ENCODE data around the gene AGAP1.

Gene AGAP1

DNA sequence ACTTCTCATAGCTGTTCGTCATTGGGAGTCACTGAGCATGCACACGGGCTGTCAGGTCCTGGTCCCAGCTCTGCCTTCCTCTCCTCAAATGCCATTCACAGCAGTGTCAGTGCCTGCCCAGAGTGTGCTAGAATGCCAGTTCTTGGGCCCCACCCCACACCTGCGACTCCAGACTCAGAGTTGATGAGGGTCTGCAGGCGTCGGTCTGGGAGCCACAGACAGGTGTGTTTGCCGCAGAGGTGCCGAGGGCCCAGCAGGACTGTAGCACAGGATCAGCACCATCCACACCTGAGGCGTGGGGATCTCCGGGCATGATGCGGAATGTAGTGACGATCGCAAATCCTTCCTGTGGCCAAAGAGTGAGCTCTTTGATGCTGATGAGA lies 56.5 kb downstream of the AGAP1 start:
- no peak for DNase-seq (ENCODE audit: low read depth)

DNA sequence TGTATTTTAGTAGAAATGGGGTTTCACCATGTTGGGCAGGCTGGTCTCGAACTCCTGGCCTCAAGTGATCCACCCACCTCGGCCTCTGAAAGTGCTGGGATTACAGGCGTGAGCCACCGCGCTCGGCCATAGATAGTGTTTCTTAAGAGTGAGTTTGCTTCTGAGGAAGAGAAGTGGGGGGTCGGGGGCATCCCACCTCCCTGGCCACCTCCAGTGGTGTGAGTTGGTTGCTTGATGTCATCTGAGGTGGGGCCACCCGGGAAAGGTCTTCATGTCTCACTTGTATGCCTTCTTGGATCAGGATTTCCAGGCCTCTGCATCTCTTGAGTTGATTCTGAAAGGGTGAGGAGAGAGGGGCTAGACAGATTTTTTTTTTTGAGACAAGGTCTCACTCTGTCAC lies 57.1 kb downstream of the AGAP1 start:
- DNase-seq (ENCODE audit: low read depth) = no peak

DNA sequence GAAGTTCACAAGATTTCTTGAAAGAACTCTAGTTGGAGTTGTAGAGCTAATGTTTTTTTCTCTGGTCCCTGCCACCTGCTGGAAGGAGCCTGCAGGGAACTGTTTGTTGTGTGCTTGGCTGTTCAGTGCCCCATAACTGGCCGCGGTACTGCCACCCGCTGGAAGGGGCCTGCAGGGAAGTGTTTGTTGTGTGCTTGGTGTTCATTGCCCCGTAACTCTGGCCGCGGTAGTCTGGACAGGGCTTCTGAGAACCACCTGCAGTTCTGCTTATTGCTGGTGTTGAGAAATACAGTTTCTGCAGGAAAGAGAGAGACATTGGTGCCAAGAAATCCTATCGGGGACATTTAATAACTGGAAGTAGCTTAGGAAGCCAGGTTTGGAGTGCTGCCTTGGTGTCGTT lies 58.1 kb downstream of the AGAP1 start:
- no peak for DNase-seq (ENCODE audit: low read depth)

DNA sequence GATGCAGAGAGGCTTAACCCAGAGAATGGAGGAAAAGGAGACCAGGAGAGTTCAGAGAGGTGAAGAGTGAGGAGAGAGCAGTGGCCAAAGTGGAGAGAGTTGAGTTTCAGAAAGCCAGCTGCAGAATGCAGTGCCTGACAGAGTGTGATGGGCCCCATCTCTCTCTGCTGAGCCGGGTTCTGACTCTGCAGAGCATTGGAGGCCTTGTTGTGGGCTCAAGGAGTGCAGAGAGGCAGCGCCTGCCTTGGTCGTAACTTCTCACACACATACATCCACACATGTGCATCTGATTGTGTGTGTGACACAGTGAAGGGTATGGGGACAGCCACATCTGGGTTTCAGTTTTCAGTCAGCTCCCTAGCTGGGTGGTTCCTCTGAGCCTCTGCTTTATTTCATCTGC lies 58.8 kb downstream of the AGAP1 start:
- no peak for DNase-seq (ENCODE audit: low read depth)

DNA sequence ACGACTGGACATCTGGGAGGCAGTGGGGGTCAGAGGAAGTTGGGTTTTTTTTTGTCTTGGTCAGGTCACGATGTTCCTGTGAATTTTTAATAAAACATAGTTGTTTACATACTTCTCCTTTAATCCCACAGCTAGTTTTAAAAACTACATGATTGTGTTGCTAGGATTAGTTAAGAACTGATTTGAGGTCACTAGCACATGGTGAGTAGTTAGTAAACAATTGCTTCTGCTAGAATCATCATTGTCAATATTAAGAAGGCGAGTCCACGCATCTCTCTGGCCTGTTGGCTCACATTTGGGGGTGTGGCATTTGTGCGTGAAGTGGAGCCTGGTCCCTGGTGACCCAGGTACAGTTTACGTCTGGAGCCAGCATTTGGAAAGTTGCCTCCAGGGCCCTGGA lies 59.4 kb downstream of the AGAP1 start:
- no peak for DNase-seq (ENCODE audit: low read depth)

DNA sequence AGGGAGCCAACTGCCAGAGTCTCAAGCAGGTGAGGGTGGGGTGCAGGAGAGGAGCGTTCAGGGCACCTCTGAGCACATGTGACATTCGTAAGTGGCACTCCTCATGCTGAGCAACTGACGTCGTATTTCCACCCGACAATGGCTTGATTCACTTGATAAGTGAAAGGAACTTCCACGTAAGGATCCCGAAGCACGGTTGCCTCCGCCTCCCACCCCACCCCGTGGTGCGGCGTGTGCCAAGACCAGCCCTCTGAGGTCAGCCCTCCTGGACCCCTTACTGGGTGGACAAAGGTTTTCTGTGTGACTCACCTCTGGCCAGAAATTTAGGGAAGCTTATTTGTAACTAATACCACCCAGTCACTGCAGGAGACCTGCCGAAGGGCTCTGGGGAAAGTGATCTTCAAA lies 59.9 kb downstream of the AGAP1 start:
- no peak for DNase-seq (ENCODE audit: low read depth)

DNA sequence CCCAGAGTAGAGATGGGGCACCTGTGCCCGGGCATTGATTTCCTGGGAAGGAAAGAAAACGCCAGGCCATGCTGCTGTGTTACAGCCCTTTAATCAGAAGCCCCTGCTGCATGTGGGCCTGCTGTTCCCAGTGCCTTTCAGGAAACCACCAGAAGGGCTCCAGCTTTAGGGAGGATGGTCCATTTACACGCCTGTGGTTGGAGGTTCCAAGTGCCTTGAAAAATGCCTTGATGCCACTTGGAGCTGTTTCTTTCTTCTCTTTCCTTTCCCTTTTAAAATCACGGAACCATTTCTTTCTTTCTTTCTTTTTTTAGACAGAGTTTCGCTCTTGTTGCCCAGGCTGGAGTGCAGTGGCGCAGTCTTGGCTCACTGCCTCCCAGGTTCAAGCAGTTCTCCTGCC lies 60.5 kb downstream of the AGAP1 start:
- DNase-seq (ENCODE audit: low read depth) = no peak

DNA sequence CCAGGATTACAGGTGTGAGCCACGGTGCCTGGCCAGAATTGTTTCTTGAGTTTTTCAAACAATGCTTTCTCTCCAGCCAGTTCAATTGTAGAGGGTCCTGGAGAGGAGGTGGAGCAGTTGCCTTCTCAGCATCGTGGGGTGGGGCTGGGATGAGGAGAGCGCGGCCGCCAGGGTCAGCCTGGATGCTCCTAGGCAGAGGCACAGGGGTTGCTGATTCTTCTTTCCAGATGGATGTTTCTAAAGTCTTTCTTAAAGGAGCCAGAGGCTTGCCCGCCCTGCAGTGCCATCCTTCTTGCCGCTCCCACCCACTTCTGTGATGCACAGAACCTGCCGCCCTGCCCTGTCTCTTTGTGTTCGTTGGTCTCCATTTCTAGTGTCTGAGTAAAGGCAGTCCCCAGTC lies 61.1 kb downstream of the AGAP1 start:
- DNase-seq (ENCODE audit: low read depth) = no peak

DNA sequence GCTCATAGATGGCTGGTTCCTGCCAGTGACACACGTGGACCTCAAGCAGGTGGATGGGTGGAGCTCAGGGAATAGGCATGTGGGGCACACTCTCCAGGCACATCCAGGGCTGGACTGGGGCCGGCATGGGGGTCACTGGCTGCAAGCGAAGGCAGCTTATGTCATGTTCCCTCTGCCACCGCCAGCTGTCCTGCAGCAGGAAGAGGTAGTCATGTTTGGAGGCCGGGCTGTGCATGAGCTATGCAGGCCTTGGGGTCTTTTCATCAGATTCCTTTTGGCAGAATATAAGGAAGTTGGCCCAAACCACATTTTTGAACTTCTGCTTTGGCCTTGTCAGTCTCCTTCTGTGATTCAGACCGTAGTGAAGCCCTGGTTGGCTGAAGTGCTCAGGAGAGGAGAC lies 61.5 kb downstream of the AGAP1 start:
- no peak for DNase-seq (ENCODE audit: low read depth)

DNA sequence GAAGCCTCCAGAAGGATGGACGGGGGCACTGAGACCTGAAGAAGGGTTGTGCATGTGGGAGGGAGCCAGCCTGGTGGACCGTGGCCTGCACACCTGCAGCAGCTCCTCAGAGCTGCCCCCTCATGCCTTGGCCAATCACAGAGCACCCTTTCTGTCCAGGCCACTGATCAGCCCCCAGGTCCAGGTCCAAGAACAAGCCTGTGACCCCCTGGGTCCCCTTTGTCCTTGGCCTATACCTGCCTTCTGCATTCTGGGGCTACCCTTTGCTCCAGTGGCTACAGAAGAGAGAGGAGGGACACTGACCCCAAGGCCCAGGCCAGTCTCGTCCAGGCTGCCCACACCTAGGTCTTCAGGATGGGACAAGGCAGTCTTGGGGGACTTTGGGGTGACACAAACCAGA lies 62.2 kb downstream of the AGAP1 start:
- no peak for DNase-seq (ENCODE audit: low read depth)

DNA sequence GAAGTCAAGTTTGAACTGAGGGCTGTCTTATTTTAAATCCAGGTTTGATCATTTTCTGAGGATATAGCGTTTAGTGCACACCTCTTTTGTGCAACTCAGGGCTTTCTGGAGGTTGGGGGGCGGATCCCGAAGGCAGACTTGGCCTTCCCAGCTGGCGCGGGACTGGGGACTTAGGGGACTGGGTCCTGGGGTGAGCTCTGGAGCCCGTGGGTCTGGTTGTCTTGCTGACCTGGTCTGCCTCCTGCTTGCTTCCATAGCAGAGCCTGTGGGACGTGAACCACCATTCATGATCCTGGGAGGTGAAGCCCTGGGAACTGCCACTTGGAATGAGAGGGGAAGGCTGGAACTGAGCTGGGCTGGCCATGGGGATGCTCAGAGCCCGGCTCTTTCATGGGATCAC lies 63.1 kb downstream of the AGAP1 start:
- no peak for DNase-seq (ENCODE audit: low read depth)

DNA sequence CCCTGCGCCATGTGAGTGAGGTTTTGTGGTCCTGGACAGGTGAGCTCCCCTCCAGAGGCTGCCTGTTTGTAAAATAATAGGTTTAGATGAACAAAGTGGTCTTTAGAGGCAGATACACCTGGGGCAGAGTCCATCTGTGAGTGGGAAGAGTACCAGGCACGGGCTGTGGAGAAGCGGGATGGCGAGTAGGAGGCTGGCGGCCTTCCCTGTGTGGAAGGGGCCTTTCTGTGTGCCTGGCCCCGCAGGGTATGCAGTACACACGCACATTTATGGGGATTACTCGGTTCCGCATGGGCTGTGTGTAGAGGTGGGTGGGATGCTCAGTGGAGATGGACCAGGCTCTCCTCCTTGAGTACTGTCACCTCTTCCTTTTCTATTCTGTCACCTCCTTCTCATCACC lies 64.1 kb downstream of the AGAP1 start:
- no peak for DNase-seq (ENCODE audit: low read depth)

DNA sequence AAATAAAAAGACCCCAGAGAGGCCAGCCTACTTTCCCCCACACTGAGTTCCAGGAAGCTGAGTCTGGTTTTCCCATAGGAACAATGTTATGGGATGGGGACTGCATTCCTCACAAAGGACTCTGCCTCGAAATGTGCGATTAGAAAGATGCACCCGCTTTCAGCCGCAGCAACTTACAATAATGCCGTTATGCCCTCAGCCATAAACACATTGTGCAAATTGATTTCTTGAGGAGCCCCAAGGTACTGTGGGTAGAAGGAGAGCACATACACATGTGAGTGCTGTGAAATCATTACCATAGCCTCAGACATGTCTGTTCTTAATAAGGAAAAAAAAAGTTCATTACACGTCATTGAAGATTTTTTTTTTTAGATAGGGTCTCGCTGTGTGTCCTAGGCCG lies 64.7 kb downstream of the AGAP1 start:
- DNase-seq (ENCODE audit: low read depth) = no peak

DNA sequence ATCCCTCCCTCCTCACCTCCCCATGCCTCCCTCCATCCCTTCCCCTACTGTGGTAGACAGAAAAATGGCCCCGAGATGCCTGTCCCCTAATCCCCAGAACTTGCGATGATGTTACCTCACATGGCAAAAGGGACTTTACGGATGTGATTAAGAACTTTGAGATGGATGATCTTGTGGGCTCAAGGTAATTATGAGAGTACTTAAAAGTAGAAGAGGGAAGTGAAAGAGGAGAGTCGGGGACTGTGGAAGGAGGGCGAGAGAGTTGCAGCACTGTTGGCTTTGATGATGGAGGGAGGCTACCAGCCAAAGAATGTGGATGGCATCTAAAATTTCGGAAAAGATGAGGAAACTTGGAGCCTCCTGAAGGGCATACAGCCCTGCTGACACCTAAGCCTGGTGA lies 66.5 kb downstream of the AGAP1 start:
- no peak for DNase-seq (ENCODE audit: low read depth)

DNA sequence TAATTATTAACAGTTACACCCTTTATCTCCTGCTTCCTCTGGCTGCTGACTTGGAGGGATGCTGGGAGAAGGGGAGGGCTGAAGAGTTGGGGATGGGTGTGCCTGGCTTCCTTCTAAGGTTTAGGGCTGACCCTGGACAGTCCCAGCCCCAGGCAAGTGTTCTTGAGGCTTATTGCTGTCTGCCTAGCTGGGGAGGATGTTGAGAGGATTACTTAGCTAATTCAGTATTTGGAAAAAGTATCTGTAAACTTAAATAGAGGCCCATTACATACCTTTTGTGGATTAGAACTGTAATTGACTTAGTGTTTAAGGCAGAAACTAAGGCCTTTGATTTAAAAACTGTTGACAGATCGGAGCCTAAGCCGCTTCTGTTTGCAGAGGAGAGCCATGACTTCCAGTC lies 67.6 kb downstream of the AGAP1 start:
- DNase-seq (ENCODE audit: low read depth) = no peak

DNA sequence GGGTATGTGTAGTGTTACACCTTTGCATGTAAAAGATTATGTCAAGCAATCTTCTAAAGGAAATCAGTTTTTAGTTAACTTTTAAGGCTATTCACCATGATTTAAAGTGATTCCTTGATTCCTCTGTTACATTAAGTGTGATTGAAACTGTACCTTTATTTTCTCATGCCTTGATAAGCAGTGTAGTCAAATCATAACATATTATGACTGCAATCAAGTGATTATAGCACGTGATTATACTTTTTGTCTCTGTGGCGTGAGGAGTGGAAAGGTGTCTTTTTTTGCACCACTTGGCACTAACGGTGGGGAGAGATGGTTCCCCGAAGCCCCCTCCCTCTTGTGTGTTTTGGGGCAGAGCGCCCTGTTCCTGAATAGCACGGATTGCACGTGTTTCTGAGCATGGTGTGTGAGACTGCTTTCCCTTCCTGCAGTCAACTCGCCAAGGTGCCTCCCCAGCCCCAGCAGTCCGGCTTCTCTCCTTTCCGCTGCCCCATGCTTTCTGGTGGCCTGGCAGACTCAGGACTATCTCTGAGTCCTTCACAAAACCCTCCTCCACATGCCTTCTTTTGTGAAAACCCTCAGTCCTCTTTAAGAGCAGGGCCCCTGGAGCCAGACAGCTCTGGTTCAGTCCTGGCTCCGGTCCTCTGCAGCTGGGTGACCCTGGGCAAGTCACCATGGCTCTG lies 68.4 kb downstream of the AGAP1 start:
- no peak for DNase-seq (ENCODE audit: low read depth)

DNA sequence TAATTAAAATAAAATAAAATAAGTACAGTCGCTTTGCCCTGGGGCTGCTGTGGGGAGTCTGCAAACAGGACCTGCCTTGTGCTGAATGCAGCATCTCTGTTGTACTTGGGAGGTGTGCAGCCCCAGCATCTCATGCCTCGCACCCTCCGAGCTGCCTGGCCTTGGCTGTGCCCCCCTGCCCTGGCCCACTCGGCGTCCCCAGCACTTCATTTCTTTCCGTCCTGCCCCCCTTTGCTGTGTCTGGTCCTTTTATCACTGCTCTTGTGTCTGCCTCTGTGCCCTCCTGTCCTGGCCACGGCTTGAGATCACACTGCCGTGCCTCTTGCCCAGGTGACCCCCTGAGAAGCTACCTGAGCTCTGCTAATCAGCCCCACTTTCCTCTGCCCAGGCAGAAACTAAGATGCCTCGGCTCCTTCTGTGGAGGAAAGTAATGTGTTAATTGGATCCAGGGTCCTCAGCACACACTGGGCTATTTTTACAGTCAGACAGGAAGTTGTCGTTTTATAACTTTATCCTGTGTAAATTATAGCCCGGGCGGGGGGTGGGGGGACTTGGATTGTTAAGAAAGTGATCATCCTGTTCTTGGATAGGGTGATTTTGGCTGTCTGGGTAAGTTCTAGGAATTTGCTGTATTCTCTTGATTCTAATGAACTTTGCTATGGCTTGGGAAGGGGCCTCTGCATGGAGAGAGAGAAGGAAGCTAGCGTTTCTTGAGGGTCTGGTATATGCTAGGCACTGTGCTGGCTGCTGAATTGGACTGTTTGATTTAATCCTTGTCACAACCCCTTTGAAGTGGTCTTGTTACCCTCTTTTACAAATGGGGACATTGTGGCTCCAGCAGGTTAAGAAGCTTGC lies 69.4 kb downstream of the AGAP1 start:
- DNase-seq (ENCODE audit: low read depth) = no peak

DNA sequence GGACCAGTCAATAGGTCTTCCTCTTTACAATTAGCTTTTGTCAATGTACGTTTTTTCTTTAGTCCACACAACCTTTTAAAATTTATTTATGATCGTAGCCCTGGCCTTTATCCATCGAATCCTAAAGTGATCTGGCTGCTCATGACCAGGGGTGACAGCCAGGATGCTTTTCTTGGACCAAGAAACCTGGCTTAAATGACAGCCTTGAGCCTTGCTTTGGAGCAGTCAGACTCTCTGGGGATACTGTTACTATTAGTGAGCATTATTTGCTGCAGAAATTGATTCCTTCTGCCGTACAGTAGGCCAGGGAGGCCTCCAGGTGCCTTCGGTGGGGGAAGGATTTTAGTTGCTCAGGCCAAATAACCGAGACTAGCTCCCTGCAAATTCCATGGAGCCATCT lies 70.2 kb downstream of the AGAP1 start:
- no peak for DNase-seq (ENCODE audit: low read depth)

DNA sequence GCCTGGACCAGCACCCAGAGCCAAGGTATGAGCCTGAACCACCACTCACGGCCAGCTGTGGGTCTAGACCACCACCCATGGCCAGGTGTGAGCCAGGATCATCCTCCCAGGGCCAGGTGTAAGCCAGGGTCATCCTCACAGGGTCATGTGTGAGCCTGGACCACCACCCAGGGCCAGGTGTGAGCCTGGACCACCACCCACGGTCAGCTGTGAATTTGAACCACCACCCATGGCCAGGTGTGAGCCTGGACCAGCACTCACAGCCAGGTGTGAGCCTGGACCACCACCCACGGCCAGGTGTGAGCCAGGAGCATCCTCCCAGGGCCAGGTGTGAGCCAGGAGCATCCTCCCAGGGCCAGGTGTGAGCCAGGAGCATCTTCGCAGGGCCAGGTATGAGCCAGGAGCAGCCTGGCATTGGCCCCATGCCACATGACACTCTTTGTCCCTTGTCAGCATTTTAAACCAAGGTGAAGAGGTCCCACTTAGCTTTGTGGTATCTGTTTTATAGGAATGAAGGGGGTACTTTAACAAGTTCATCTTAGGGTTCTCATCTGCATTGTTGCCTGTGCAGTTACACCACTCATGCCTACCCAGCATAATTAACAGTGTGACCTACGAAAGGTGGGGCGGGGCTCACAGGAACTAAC lies 71.2 kb downstream of the AGAP1 start:
- no peak for DNase-seq (ENCODE audit: low read depth)

DNA sequence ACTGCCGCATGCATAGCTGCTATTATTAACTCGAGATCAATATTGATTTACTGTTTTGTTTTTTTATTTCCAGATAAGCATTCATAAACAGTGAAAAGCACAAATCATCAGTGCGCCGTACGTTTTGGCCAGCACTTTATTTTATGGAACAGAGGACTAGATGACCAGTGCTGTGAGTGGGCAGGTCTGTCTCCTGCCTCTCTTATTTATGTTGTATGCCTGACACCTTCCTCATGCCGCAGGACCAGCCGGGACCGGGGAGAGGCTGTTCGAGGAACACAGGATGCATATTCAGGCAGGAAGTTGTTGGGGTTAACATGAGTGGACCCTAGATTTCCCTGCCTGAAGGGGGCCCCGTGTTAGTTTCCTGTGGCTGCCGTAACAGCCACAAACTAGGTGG lies 72.6 kb downstream of the AGAP1 start:
- no peak for DNase-seq (ENCODE audit: low read depth)

DNA sequence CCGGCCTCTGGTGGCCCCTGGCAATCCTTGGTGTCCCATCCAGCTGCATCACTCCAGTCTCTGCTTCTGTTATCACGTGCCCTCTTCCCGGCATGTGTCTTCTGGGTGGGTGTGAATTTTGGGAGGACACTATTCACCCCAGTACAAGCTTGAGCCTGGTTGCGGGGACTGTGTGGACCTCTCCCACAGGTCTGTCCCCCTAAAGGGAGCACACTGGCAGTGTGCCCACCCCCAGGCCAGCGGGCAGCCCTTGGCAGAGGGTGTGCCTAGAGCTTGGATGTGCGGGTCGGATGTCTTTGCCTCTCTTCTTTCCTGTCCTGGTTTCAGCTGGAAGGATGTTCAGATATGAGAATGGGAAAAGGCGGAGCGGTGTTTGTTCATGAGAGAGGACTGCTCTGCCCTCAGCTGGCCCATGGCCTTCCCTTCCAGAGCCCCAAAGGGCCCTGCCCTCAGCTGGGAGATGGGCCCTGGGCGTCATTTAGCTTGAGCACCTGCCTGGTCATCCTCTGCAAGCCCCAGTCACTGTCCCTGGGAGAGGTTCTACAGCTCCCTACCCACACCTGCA lies 73.2 kb downstream of the AGAP1 start:
- DNase-seq (ENCODE audit: low read depth) = no peak

DNA sequence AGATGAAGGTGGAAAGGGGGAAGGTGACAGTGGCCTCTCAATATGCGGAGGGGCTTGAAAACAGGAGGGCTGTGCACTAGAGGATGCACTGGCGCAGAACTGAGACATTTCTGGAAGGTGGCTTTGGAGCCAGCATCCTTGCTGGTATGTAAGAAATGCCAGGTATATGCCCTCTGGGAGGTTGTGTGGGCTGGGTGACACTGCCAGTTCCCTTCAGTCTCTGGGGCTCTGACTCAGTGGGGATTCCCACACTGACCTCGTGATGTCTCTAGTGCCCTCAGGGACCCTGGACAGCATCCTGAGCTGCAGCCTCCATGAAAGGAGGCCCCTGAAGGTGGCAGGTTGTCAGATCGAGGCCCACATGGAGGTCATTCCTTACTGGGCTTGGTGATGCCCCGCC lies 74.0 kb downstream of the AGAP1 start:
- DNase-seq (ENCODE audit: low read depth) = no peak

DNA sequence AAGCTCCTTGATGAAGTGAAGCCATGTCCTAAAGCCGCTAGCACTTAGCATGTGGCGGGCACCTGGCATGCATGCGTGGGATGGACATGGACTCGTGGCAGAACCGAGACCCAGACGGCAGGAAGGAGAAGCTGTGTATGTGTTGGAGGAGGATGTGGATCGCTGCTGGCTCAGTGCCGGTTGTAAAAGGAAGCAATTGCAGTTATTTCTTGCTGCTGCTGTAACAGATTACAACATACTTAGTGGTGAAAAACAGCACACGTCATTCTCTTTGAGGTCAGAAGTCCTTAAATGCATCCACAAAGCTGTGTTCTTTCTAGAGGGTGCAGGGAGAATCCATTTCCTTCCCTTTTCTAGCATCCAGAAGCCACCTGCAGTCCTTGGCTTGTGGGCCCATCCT lies 74.6 kb downstream of the AGAP1 start:
- DNase-seq (ENCODE audit: low read depth) = no peak
